A673 (cell line): ENCODE measurements around the gene FGGY.

Source experiments
- EZH2 ChIP-seq: fragments of 200-600 bp; sonication (generic); IDR thresholded peaks from 2 replicates; pipeline ENCODE4 v1.6.1; 2017; ENCODE audit warnings: borderline replicate concordance, low read depth, mild to moderate bottlenecking, mixed read lengths, antibody characterized with exemption, low read length; ENCODE audit not compliant: poor library complexity, severe bottlenecking
- TF ChIP-seq, protein P1 (sequence below): fragments of 300-800, 200-600 bp; sonication (generic); conservative IDR thresholded peaks from 2 replicates; pipeline ENCODE4 v1.5.1; 2017; ENCODE audit warnings: low read depth, mild to moderate bottlenecking, antibody characterized with exemption, low read length, moderate library complexity, mixed read lengths

DNA sequence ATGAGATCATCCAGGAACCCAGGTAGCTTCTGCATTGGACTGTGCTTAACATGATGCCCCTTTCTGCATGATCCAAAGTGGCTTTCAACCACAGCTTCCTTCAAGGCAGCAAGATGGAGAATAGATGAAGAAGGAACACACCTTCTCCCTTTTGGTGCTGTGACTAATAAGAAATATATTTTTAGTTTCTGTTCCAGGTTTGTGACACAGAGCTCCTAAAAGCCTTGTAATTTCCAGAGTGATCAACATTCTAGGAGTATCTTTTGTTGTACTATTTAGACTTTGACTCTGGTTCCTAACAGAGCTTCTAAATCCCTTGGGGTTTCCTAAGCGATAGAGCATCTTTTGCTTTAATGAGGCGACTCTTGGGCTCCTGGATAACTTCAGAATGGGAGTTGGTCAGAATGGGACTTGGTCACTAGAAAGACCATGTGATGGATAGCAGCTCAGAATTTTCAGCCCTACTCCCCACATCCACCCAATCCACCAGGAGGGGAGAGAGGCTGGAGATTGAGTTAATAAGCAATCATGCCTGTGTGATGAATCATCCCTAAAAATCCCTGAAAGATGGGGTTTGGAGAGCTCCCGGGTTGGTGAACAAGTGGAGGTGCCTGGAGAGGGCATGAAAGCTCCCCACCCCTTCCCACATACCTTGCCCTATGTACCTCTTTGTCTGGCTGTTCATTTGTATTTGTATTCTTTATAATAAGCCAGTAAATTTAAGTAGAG is 134.8 kb downstream of the FGGY start:
- TF ChIP-seq, protein P1, sequence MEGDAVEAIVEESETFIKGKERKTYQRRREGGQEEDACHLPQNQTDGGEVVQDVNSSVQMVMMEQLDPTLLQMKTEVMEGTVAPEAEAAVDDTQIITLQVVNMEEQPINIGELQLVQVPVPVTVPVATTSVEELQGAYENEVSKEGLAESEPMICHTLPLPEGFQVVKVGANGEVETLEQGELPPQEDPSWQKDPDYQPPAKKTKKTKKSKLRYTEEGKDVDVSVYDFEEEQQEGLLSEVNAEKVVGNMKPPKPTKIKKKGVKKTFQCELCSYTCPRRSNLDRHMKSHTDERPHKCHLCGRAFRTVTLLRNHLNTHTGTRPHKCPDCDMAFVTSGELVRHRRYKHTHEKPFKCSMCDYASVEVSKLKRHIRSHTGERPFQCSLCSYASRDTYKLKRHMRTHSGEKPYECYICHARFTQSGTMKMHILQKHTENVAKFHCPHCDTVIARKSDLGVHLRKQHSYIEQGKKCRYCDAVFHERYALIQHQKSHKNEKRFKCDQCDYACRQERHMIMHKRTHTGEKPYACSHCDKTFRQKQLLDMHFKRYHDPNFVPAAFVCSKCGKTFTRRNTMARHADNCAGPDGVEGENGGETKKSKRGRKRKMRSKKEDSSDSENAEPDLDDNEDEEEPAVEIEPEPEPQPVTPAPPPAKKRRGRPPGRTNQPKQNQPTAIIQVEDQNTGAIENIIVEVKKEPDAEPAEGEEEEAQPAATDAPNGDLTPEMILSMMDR: no peak
- TF ChIP-seq EZH2: no peak
